AG09309 (cell line): ENCODE results near the gene APP.

Source experiments
- DNase-seq: peaks from one replicate; pipeline ENCODE4 v3.0.0-alpha.2; 2010; ENCODE audit warnings: low read depth
- H3K4me3 ChIP-seq: 2 replicates; pipeline ENCODE4 v1.5.1; 2011; ENCODE audit warnings: mild to moderate bottlenecking, low read depth, low read length, moderate library complexity; ENCODE audit not compliant: control insufficient read depth
- CTCF ChIP-seq: IDR thresholded peaks from 2 replicates; pipeline ENCODE4 v1.5.1; 2011; ENCODE audit warnings: mild to moderate bottlenecking, low read depth, low read length, inconsistent platforms; ENCODE audit not compliant: insufficient read depth, control insufficient read depth; ENCODE audit errors: missing control alignments

APP gene

GRCh38 chr21:25985990-25986389 lies 184.6 kb downstream of the APP start:
- no peak for DNase-seq
- no peak for TF ChIP-seq CTCF
- no peak overlapping the region for H3K4me3 ChIP-seq

DNA sequence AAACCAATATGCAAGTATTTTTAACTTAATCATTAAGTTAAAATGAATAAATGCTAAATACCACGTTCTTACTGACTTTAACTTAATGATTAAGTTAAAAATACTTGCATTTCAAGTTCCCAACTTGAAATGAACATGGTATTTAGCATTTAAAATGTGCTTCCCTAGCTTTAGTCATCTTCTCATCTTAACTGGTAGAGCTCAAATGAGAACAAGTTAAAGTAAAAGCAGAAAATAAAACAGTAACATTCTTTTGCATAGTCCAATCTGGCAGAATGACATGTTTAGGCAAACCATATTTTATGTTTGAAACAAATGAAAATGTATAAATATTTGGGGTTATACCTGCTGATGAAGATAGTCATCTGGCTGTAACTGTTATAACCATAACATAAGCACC lies 186.0 kb downstream of the APP start:
- no peak for DNase-seq
- no peak overlapping the region for H3K4me3 ChIP-seq
- no peak for TF ChIP-seq CTCF

GRCh38 chr21:25983745-25984144 lies 186.8 kb downstream of the APP start:
- TF ChIP-seq CTCF: no peak
- H3K4me3 ChIP-seq: no peak overlapping the region
- DNase-seq: no peak

DNA sequence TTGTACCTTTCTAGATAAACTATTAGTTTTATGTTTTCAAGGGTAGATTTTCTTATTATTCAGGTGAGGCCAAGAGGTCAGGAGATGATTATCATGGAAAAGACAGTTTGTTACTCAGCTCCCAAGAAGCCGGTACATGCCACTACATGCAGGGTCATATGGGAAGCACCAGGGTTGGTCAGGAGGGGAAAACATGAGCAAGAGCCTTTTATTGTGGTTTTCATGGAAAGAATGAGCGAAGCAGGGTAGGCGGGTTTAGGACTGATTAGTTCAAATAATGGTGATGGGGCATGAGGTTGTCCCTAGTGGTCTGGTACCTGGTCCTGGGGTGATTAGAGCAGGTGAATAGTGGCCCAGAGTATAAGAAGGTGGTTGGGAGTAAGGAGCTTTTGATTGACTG lies 189.9 kb downstream of the APP start:
- H3K4me3 ChIP-seq: no peak overlapping the region
- no peak for DNase-seq
- no peak for TF ChIP-seq CTCF

DNA sequence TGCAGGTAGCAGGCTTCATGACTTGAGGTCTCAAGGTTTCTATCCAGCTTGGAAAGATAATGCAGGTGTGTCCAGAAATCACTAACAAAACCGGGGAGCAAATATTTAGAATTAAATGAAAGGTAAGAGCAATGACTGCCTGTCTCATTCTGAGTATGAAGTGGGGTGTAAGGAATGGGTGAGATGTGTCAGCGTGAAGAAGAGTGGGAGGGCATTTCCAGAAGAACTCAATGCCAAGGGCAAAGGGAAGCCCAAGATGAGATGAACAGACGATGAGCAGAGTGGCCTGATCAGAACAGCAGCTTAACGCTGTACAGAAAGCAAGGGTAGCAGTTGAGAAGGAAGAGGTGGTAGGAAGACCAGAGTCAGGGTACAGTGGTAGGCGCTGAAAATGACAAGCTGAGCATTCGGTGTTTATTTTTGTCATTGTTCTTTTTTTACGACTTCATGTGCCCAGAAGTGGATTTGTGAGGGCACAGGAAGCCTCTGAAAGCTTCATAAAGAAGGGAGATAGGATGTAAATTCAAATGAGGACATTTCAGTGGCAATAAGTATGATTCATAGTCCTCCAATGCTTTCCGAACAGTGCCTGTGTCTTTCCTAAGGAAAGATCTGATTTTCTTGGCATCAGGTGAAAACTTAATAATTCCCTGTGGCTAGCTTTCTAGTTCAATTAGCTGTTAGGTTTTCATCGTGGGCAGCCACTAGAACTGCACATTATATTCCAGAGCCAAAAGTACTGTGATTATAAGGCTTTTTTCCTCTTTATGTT lies 190.5 kb downstream of the APP start:
- DNase-seq: no peak

GRCh38 chr21:25977068-25977611 lies 193.4 kb downstream of the APP start:
- no peak overlapping the region for H3K4me3 ChIP-seq
- no peak for TF ChIP-seq CTCF
- DNase-seq: no peak

More for the DNA sequence above, 190.5 kb downstream of the APP start:
- no peak for TF ChIP-seq CTCF
- no peak overlapping the region for H3K4me3 ChIP-seq
